Measurements from ENCODE around the gene LDLRAD4.

The LDLRAD4 gene

GRCh38 chr18:13608791-13609532, 390.4 kb downstream of the LDLRAD4 start:
- H3K27me3 ChIP-seq (ENCODE audit: insufficient read depth, low read depth, severe bottlenecking): no peaks in the 10 kb centered on the region
- H3K9me3 ChIP-seq (ENCODE audit: severe bottlenecking): no peaks in the 10 kb centered on the region
- H3K36me3 ChIP-seq: no peaks in the 10 kb centered on the region
- no peak for DNase-seq
- H3K27ac ChIP-seq: no peak overlapping the region
- H3K4me3 ChIP-seq (ENCODE audit: low read depth, low read length): no peak overlapping the region
- no peak for TF ChIP-seq CTCF (IDR thresholded peaks at IDR 0.05; ENCODE audit: low read depth, low read length)

DNA sequence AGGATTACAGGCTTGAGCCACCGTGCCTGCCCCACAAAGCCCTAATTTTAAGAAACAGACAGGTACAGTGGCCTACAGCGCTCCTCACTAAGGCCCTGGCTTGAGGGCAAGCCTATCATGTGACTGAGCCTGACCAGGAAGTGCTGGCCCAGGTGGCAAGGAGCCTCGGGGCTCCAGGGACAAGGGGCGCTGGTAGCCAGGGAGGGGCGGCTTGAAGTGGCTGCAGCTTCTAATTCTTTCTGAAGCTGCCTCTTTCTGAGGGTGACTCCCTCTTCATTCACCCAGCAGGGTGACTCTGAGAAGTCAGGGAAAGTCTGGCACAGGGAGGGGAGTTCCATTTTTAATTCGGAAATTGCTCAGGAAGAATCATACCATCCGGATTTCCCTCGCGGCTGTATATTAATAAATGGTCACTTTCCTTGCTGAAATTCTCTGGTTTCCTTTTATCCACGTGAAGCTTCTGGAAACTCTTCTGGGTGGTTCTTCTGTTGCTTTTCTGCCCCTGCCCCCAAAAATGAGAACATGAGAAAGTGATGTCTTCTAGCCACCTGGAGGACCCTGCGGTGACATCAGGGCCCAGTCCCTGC, 392.1 kb downstream of the LDLRAD4 start:
- no peak for TF ChIP-seq CTCF (IDR thresholded peaks at IDR 0.05; ENCODE audit: low read depth, low read length)
- Histone ChIP-seq H3K27ac (no peak overlapping the region), H3K9me3 (ENCODE audit: severe bottlenecking) (no peaks in the 10 kb centered on the region), H3K27me3 (ENCODE audit: insufficient read depth, low read depth, severe bottlenecking) (no peaks in the 10 kb centered on the region), H3K4me3 (ENCODE audit: low read depth, low read length) (no peak overlapping the region), H3K36me3 (no peaks in the 10 kb centered on the region)
- DNase-seq: no peak

GRCh38 chr18:13611142-13611600, 392.6 kb downstream of the LDLRAD4 start:
- H3K4me3 ChIP-seq (ENCODE audit: low read depth, low read length): no peak overlapping the region

GRCh38 chr18:13611601-13612195, 393.1 kb downstream of the LDLRAD4 start:
- H3K4me3 ChIP-seq (ENCODE audit: low read depth, low read length): no peak overlapping the region
- DNase-seq: no peak

More at GRCh38 chr18:13611142-13611600, 392.6 kb downstream of the LDLRAD4 start:
- H3K36me3 ChIP-seq: no peaks in the 10 kb centered on the region
- DNase-seq: no peak
- no peaks in the 10 kb centered on the region for H3K27me3 ChIP-seq (ENCODE audit: insufficient read depth, low read depth, severe bottlenecking)
- H3K27ac ChIP-seq: no peak overlapping the region
- H3K9me3 ChIP-seq (ENCODE audit: severe bottlenecking): no peaks in the 10 kb centered on the region
- no peak for TF ChIP-seq CTCF (IDR thresholded peaks at IDR 0.05; ENCODE audit: low read depth, low read length)

More at GRCh38 chr18:13611601-13612195, 393.1 kb downstream of the LDLRAD4 start:
- Histone ChIP-seq H3K27ac (no peak overlapping the region), H3K36me3 (no peaks in the 10 kb centered on the region), H3K9me3 (ENCODE audit: severe bottlenecking) (no peaks in the 10 kb centered on the region), H3K27me3 (ENCODE audit: insufficient read depth, low read depth, severe bottlenecking) (no peaks in the 10 kb centered on the region)
- no peak for TF ChIP-seq CTCF (IDR thresholded peaks at IDR 0.05; ENCODE audit: low read depth, low read length)

All from WERI-Rb-1 (cell line).